B cell (primary cell): Measurements from ENCODE around the gene TBC1D4. TPM values are rescaled to one million over a fixed set of nuclear protein-coding genes. Genes with fewer than 3 reads are reported as not detected.
"Not testable (repeated sequence)": the region's sequence is repeated elsewhere in the genome, so short reads cannot be mapped to it uniquely, and the experiment has no call there.

Experiments
- ATAC-seq: fragments of 200-7000 bp; cut with Tn5 transposase; one replicate; pipeline ENCODE4 v1.10.0; 2021; ENCODE audit warnings: low read depth, mild to moderate bottlenecking, moderate number of reproducible peaks, moderate library complexity
- CTCF ChIA-PET: fragments of 350-600 bp; sonication (Branson Sonifier 250); formaldehyde crosslinking; loops from one replicate; lab custom pipeline; 2021; ENCODE audit warnings: antibody characterized with exemption, inconsistent platforms; lab: Charles Lee
- POLR2A ChIA-PET: fragments of 350-600 bp; sonication (Branson Sonifier 250); formaldehyde crosslinking; loops from one replicate; lab custom pipeline; 2021; ENCODE audit warnings: antibody characterized with exemption; lab: Charles Lee
- DNase-seq: peaks from one replicate; pipeline ENCODE4 v3.0.0; 2013
- H2AFZ ChIP-seq: 2 replicates; pipeline ENCODE4 v1.6.1; 2012; ENCODE audit warnings: mild to moderate bottlenecking, low read depth, low read length; ENCODE audit not compliant: insufficient read depth, poor library complexity, severe bottlenecking
- H3K27ac ChIP-seq, 2 donors: 1 replicate in 1 of 2; 2 replicates in 1 of 2; pipeline ENCODE4 v1.5.1; 2012 to 2013; ENCODE audit warnings: low read length in 2 of 2, mild to moderate bottlenecking in 2 of 2, moderate library complexity in 1 of 2
- H3K27me3 ChIP-seq, 4 experiments: fragments of 200-600 bp in 1 of 4; sonication (generic) in 1 of 4; replicated peaks in 1 of 4; 1 replicate in 2 of 4; 2 replicates in 2 of 4; pipeline versions ENCODE4 v1.6.1 to v1.7.0; 2013 to 2016; ENCODE audit warnings: low read length in 3 of 4, mild to moderate bottlenecking in 2 of 4, mixed read lengths in 1 of 4, moderate library complexity in 1 of 4; ENCODE audit not compliant: insufficient read depth in 4 of 4, control insufficient read depth in 3 of 4; ENCODE audit errors: control extremely low read depth in 1 of 4
- H3K36me3 ChIP-seq, 2 experiments: replicated peaks in 1 of 2; 1 replicate in 1 of 2; 2 replicates in 1 of 2; pipeline versions ENCODE4 v1.6.1 to v1.7.1; 2013; ENCODE audit warnings: low read length in 1 of 2; ENCODE audit not compliant: insufficient read depth in 2 of 2, control insufficient read depth in 1 of 2; ENCODE audit errors: control extremely low read depth in 1 of 2, extremely low read depth in 1 of 2
- H3K4me1 ChIP-seq, 2 donors: fragments of 200-600 bp in 1 of 2; sonication (generic) in 1 of 2; 1 replicate in 1 of 2; 2 replicates in 1 of 2; pipeline versions ENCODE4 v1.5.1 to v1.6.1; 2013 to 2017; ENCODE audit warnings: low read length in 2 of 2; ENCODE audit not compliant: control insufficient read depth in 2 of 2, insufficient read depth in 2 of 2
- H3K4me2 ChIP-seq: replicated peaks from 2 replicates; pipeline ENCODE3; 2012; ENCODE audit warnings: mild to moderate bottlenecking, low read depth, low read length; ENCODE audit not compliant: poor library complexity, severe bottlenecking
- H3K4me3 ChIP-seq, 5 experiments: fragments of 200-600 bp in 1 of 5; sonication (generic) in 1 of 5; 1 replicate in 3 of 5; 2 replicates in 2 of 5; pipeline versions ENCODE4 v1.5.1 to v1.7.0; 2011 to 2016; ENCODE audit warnings: low read length in 4 of 5, mild to moderate bottlenecking in 4 of 5, low read depth in 2 of 5, control low read depth in 1 of 5, moderate library complexity in 1 of 5; ENCODE audit not compliant: insufficient read depth in 1 of 5; ENCODE audit errors: control extremely low read depth in 1 of 5, extremely low read depth in 1 of 5
- H3K79me2 ChIP-seq: fragments of 200-600 bp; sonication (generic); one replicate; pipeline ENCODE4 v1.6.0; 2016; ENCODE audit warnings: low read length; ENCODE audit not compliant: control insufficient read depth, insufficient read depth
- H3K9ac ChIP-seq: fragments of 200-600 bp; sonication (generic); 2 replicates; pipeline ENCODE4 v1.6.1; 2017; ENCODE audit warnings: mild to moderate bottlenecking, low read length, moderate library complexity
- H3K9me3 ChIP-seq, 3 donors: one replicate each; pipeline versions ENCODE4 v1.6.1 to v1.7.1; 2013; ENCODE audit warnings: low read length in 2 of 3; ENCODE audit not compliant: control insufficient read depth in 2 of 3, insufficient read depth in 1 of 3; ENCODE audit errors: control extremely low read depth in 1 of 3
- H4K20me1 ChIP-seq: 2 replicates; pipeline ENCODE4 v1.6.0; 2012; ENCODE audit warnings: mild to moderate bottlenecking, low read length; ENCODE audit not compliant: insufficient read depth, control insufficient read depth, poor library complexity, severe bottlenecking
- H3K27ac Mint-ChIP-seq: one replicate; pipeline ENCODE4 v1.8.0; 2021; ENCODE audit warnings: mixed read lengths
- H3K27me3 Mint-ChIP-seq: one replicate; pipeline ENCODE4 v1.8.0; 2021; ENCODE audit warnings: mixed read lengths
- H3K4me1 Mint-ChIP-seq: one replicate; pipeline ENCODE4 v1.8.0; 2021; ENCODE audit warnings: mixed read lengths
- H3K4me3 Mint-ChIP-seq: one replicate; pipeline ENCODE4 v1.8.0; 2021; ENCODE audit warnings: mixed read lengths
- H3K9me3 Mint-ChIP-seq: one replicate; pipeline ENCODE4 v1.8.0; 2022; ENCODE audit warnings: mixed read lengths; ENCODE audit not compliant: insufficient read depth
- EZH2 ChIP-seq: IDR thresholded peaks from 2 replicates; pipeline ENCODE4 v1.6.1; 2012; ENCODE audit warnings: borderline replicate concordance, low read depth, mild to moderate bottlenecking, moderate library complexity, low read length; ENCODE audit not compliant: insufficient read depth, poor library complexity, severe bottlenecking
- WGBS: methylation state at CpG from one replicate; pipeline ENCODE4 v1.1.5; 2013; ENCODE audit warnings: missing lambda C conversion rate; ENCODE audit not compliant: insufficient coverage; 5-methylcytosine and 5-hydroxymethylcytosine counted together
- intact Hi-C: fragments of 100-400 bp; cut with micrococcal nuclease; formaldehyde crosslinking; loops from one replicate; pipeline ENCODE4 v1.10.0; 2022
- polyA plus RNA-seq: library from polyadenylated mRNA; depleted of rRNA; stranded (reverse); fragments of >200 nt; gene quantifications from 2 replicates; pipeline ENCODE4 v1.2.3, GENCODE V29; 2012
- total RNA-seq, 2 donors: library from RNA; stranded (reverse); fragments of 120-200 nt in 1 of 2; gene quantifications; 1 replicate in 1 of 2; 2 replicates in 1 of 2; pipeline versions ENCODE4 v1.2.3 to v1.2.4, GENCODE V29; 2013 to 2022
- TF ChIP-seq, protein P1 (sequence below): fragments of 200-600 bp; IDR thresholded peaks from one replicate; pipeline ENCODE4 v1.8.0; 2022; ENCODE audit warnings: antibody characterized with exemption, mild to moderate bottlenecking

The TBC1D4 gene
- total and polyA plus RNA-seq, 2 donors (not counting 1 experiment from before 2014, with no cell fraction given): 1.6 to 3.5 TPM

DNA sequence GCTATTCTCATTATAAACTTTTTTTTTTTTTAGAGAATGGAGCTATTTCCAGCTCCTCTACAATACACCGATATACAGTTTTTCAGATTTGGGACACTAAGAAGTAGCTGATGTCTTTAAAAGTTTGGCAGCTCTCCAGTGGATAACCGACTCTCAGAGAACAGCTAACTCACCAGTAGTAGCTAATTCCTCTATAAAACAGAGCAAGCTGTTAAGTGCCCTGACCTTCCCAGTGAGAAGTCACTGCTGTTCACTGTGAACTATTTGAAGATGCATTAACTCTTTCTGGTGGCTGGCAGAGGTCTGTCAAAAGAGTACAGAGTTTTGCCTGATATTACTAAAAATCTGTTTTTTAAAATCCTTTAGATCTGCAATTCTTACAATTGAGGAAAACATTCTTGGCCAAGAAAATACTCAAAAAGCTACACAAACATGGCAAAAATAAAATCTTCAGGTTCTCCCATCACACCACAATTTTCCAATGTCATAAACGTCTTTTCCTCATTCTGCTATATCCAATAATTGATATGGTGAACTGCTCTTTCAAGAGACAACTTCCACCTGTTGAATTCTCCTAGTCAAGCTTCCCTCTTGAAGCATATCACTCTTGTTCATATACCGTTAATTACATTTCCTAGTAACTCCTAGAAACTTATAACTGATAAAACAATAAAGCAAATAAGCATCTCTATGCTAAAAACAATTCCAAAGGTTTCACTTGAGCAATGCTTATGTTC, 44.2 kb downstream of the TBC1D4 start:
- H2AFZ ChIP-seq: no peak overlapping the region
- ATAC-seq: no peak
- Mint-ChIP-seq H3K9me3 (peaks cover 2% of the 10 kb centered on the region), H3K27me3 (peaks cover 15% of the 10 kb centered on the region), H3K27ac (no peak overlapping the region), H3K4me1 (no peaks in the 10 kb centered on the region), H3K4me3 (no peak overlapping the region)
- no peaks in the 10 kb centered on the region for H4K20me1 ChIP-seq
- H3K79me2 ChIP-seq: no peaks in the 10 kb centered on the region
- ChIA-PET CTCF (no interaction called here), POLR2A (no interaction called here)
- no peak overlapping the region for H3K9ac ChIP-seq
- no peaks in the 10 kb centered on the region for H3K27me3 ChIP-seq
- no peaks in the 10 kb centered on the region for H3K36me3 ChIP-seq
- intact Hi-C loops: no loop called here
- TF ChIP-seq EZH2: no peak
- TF ChIP-seq, protein P1, sequence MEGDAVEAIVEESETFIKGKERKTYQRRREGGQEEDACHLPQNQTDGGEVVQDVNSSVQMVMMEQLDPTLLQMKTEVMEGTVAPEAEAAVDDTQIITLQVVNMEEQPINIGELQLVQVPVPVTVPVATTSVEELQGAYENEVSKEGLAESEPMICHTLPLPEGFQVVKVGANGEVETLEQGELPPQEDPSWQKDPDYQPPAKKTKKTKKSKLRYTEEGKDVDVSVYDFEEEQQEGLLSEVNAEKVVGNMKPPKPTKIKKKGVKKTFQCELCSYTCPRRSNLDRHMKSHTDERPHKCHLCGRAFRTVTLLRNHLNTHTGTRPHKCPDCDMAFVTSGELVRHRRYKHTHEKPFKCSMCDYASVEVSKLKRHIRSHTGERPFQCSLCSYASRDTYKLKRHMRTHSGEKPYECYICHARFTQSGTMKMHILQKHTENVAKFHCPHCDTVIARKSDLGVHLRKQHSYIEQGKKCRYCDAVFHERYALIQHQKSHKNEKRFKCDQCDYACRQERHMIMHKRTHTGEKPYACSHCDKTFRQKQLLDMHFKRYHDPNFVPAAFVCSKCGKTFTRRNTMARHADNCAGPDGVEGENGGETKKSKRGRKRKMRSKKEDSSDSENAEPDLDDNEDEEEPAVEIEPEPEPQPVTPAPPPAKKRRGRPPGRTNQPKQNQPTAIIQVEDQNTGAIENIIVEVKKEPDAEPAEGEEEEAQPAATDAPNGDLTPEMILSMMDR: no peak
- H3K4me1 ChIP-seq: no peaks in the 10 kb centered on the region
- WGBS: 100% methylated on average over 2 of the region's 4 CpGs
- no peaks in the 10 kb centered on the region for H3K9me3 ChIP-seq
- H3K27ac ChIP-seq: no peak overlapping the region
- DNase-seq: no peak
- H3K4me3 ChIP-seq: no peak overlapping the region
- no peak overlapping the region for H3K4me2 ChIP-seq

DNA sequence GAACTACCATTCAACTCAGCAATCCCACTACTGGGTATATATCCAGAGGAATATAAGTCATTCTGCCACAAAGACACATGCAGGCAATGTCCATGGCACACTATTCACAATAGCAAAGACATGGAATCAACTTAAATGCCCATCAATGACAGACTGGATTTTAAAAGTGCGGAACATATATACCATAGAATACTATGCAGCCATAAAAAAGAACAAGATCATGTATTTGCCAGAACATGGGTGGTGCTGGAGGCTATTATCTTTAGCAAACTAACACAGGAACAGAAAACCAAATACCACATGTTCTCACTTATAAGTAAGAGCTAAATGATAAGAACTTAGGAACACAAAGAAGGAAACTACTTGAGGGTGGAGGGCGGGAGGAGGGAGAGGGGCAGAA, 47.8 kb downstream of the TBC1D4 start:
- DNase-seq, H2AFZ ChIP-seq, H3K4me1 ChIP-seq, intact Hi-C loops, CTCF ChIA-PET, H3K4me2 ChIP-seq, POLR2A ChIA-PET, H3K27ac ChIP-seq, H3K79me2 ChIP-seq, H3K27ac Mint-ChIP-seq, H4K20me1 ChIP-seq, H3K9ac ChIP-seq, ATAC-seq, H3K4me3 ChIP-seq, H3K4me1 Mint-ChIP-seq, H3K9me3 Mint-ChIP-seq, H3K36me3 ChIP-seq, H3K4me3 Mint-ChIP-seq, H3K27me3 ChIP-seq, H3K9me3 ChIP-seq: not testable (repeated sequence)
- peaks cover 25% of the 10 kb centered on the region for H3K27me3 Mint-ChIP-seq
- WGBS: no CpG with 5 or more reads among the region's 2 CpGs
